ENCODE measurements around the gene GNB1L.

GNB1L gene

GRCh38 chr22:19900707-19901436 is 46.2 kb upstream of the GNB1L start:
- no peak overlapping the region for H3K4me3 ChIP-seq (ENCODE audit: low read depth, low read length)
- TF ChIP-seq CTCF (IDR thresholded peaks at IDR 0.05; ENCODE audit: low read depth, low read length), result no peak

- TF ChIP-seq CTCF (IDR thresholded peaks at IDR 0.05; ENCODE audit: low read depth, low read length), result no peak
- H3K4me3 ChIP-seq (ENCODE audit: low read depth, low read length), result no peak overlapping the region
These were observed 44.3 kb upstream of the GNB1L start for GRCh38 chr22:19898831-19899567.

- no peak overlapping the region for H3K4me3 ChIP-seq (ENCODE audit: low read depth, low read length)
- no peak for TF ChIP-seq CTCF (IDR thresholded peaks at IDR 0.05; ENCODE audit: low read depth, low read length)
These were observed 43.5 kb upstream of the GNB1L start for GRCh38 chr22:19898145-19898544.

GRCh38 chr22:19897726-19898125 is 43.1 kb upstream of the GNB1L start:
- TF ChIP-seq CTCF (IDR thresholded peaks at IDR 0.05; ENCODE audit: low read depth, low read length), result no peak
- H3K4me3 ChIP-seq (ENCODE audit: low read depth, low read length), result no peak overlapping the region

- TF ChIP-seq CTCF (IDR thresholded peaks at IDR 0.05; ENCODE audit: low read depth, low read length), result no peak
- H3K4me3 ChIP-seq (ENCODE audit: low read depth, low read length), result no peak overlapping the region
These were observed 42.1 kb upstream of the GNB1L start for GRCh38 chr22:19896665-19897355.

GRCh38 chr22:19895160-19895849 is 40.6 kb upstream of the GNB1L start:
- no peak for TF ChIP-seq CTCF (IDR thresholded peaks at IDR 0.05; ENCODE audit: low read depth, low read length)
- no peak overlapping the region for H3K4me3 ChIP-seq (ENCODE audit: low read depth, low read length)
